SU-DHL-6 (cell line): Measurements from ENCODE around the gene PPP2R3B.

Experiments used
- EZH2phosphoT487 ChIP-seq: fragments of 200-600 bp; sonication (generic), shearing (Covaris generic); conservative IDR thresholded peaks from 2 replicates; pipeline ENCODE4 v1.6.1; 2018; ENCODE audit warnings: mild to moderate bottlenecking, antibody characterized with exemption, low read length, moderate library complexity, mixed read lengths
- TF ChIP-seq, protein P1 (sequence below): fragments of 200-600 bp; sonication (generic); IDR thresholded peaks from one replicate; pipeline ENCODE4 v1.5.1; 2017; ENCODE audit warnings: antibody characterized with exemption, mild to moderate bottlenecking, low read length, moderate library complexity; ENCODE audit not compliant: insufficient read depth, poor library complexity, severe bottlenecking

DNA sequence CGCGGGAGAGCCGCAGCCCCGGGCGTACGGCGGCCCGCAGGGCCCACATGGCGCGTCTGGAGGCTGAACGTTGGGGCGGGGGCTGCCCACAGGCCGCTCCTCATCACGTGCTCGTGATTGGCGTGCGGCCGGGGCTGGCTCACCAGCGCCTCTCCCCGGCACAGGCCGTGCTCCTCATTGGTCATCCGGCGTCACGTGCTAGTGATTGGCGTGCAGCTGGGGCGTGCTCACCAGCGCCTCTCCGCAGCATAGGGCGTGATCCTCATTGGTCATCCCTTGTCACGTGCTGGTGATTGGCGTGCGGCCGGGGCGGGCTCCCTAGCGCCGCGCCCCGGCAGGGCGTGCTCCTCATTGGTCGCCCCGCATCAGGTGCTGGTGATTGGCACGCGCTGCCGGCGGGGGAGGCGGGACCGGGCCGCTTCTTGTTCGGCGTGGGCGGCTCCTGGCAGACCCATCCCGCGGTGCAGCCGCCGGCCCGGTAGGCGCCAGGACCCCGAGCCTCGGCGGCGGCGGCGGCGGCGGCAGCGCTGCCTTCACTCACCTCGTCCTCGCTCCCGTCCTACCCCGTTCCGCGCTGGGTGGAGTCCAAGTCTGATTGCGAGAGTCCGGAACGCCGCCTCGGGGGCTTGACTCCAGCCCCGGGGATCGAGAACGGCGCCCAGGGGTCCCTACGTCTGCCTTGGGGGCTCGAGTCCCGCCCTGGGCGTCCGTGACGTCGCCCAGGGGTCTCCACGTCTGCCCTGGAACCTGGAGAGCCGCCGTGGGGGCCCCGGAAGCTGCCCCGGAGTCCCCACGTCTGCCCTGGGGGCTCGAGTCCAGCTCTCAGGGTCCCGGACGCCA is 67.7 kb downstream of the PPP2R3B start, which contains the start of gene GTPBP6:
- TF ChIP-seq, protein P1, sequence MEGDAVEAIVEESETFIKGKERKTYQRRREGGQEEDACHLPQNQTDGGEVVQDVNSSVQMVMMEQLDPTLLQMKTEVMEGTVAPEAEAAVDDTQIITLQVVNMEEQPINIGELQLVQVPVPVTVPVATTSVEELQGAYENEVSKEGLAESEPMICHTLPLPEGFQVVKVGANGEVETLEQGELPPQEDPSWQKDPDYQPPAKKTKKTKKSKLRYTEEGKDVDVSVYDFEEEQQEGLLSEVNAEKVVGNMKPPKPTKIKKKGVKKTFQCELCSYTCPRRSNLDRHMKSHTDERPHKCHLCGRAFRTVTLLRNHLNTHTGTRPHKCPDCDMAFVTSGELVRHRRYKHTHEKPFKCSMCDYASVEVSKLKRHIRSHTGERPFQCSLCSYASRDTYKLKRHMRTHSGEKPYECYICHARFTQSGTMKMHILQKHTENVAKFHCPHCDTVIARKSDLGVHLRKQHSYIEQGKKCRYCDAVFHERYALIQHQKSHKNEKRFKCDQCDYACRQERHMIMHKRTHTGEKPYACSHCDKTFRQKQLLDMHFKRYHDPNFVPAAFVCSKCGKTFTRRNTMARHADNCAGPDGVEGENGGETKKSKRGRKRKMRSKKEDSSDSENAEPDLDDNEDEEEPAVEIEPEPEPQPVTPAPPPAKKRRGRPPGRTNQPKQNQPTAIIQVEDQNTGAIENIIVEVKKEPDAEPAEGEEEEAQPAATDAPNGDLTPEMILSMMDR: no peak
- no peak for TF ChIP-seq EZH2phosphoT487
